ENCODE measurements around the gene MANBA.

GRCh38 chr4:102696758-102697157 lies 64.0 kb downstream of the MANBA start:
- TF ChIP-seq POLR2A (IDR thresholded peaks at IDR 0.05; ENCODE audit: low read depth, low read length) (no peak), POLR2AphosphoS5 (IDR thresholded peaks at IDR 0.05; ENCODE audit: low read depth, low read length) (no peak), TAF1 (IDR thresholded peaks at IDR 0.05; ENCODE audit: low read depth, low read length) (no peak)
